ENCODE results near the gene ITSN1.
"Not testable (repeated sequence)": the region's sequence is repeated elsewhere in the genome, so short reads cannot be mapped to it uniquely, and the experiment has no call there.

Gene ITSN1

GRCh38 chr21:33729139-33729538, 86.8 kb downstream of the ITSN1 start:
- not testable (repeated sequence) for DNase-seq (ENCODE audit: low read depth in 3 of 3, low spot score in 1 of 3)

GRCh38 chr21:33729641-33730040, 87.3 kb downstream of the ITSN1 start:
- no peak for DNase-seq (ENCODE audit: low read depth in 3 of 3, low spot score in 1 of 3)

GRCh38 chr21:33731447-33731846, 89.1 kb downstream of the ITSN1 start:
- no peak for DNase-seq (ENCODE audit: low read depth in 3 of 3, low spot score in 1 of 3)

- no peak for DNase-seq (ENCODE audit: low read depth in 3 of 3, low spot score in 1 of 3)
These were observed 89.7 kb downstream of the ITSN1 start for GRCh38 chr21:33732038-33732437.

GRCh38 chr21:33733601-33734000, 91.3 kb downstream of the ITSN1 start:
- DNase-seq (ENCODE audit: low read depth in 3 of 3, low spot score in 1 of 3), result no peak

- DNase-seq (ENCODE audit: low read depth in 3 of 3, low spot score in 1 of 3), result no peak
These were observed 92.0 kb downstream of the ITSN1 start for GRCh38 chr21:33734291-33734690.

- DNase-seq (ENCODE audit: low read depth in 3 of 3, low spot score in 1 of 3), result no peak
These were observed 92.5 kb downstream of the ITSN1 start for GRCh38 chr21:33734818-33735217.

- no peak for DNase-seq (ENCODE audit: low read depth in 3 of 3, low spot score in 1 of 3)
These were observed 94.3 kb downstream of the ITSN1 start for GRCh38 chr21:33736569-33736968.

- DNase-seq (ENCODE audit: low read depth in 3 of 3, low spot score in 1 of 3), result no peak
These were observed 97.4 kb downstream of the ITSN1 start for GRCh38 chr21:33739701-33740100.

GRCh38 chr21:33747420-33747819, 105.1 kb downstream of the ITSN1 start:
- no peak for DNase-seq (ENCODE audit: low read depth in 3 of 3, low spot score in 1 of 3)

- no peak for DNase-seq (ENCODE audit: low read depth in 3 of 3, low spot score in 1 of 3)
These were observed 106.6 kb downstream of the ITSN1 start for GRCh38 chr21:33748903-33749302.

- DNase-seq (ENCODE audit: low read depth in 3 of 3, low spot score in 1 of 3), result no peak
These were observed 107.7 kb downstream of the ITSN1 start for GRCh38 chr21:33750017-33750416.

GRCh38 chr21:33751120-33751519, 108.8 kb downstream of the ITSN1 start:
- no peak for DNase-seq (ENCODE audit: low read depth in 3 of 3, low spot score in 1 of 3)

GRCh38 chr21:33751533-33751932, 109.2 kb downstream of the ITSN1 start:
- DNase-seq (ENCODE audit: low read depth in 3 of 3, low spot score in 1 of 3), result no peak

- no peak for DNase-seq (ENCODE audit: low read depth in 3 of 3, low spot score in 1 of 3)
These were observed 110.0 kb downstream of the ITSN1 start for GRCh38 chr21:33752260-33752659.

GRCh38 chr21:33753886-33754285, 111.6 kb downstream of the ITSN1 start:
- no peak for DNase-seq (ENCODE audit: low read depth in 3 of 3, low spot score in 1 of 3)

GRCh38 chr21:33754481-33754880, 112.2 kb downstream of the ITSN1 start:
- no peak for DNase-seq (ENCODE audit: low read depth in 3 of 3, low spot score in 1 of 3)

- DNase-seq (ENCODE audit: low read depth in 3 of 3, low spot score in 1 of 3), result no peak
These were observed 113.1 kb downstream of the ITSN1 start for GRCh38 chr21:33755354-33755753.

- DNase-seq (ENCODE audit: low read depth in 3 of 3, low spot score in 1 of 3), result no peak
These were observed 118.5 kb downstream of the ITSN1 start for GRCh38 chr21:33760641-33761440.

GRCh38 chr21:33761441-33762036, 119.2 kb downstream of the ITSN1 start:
- no peak for DNase-seq (ENCODE audit: low read depth in 3 of 3, low spot score in 1 of 3)

GRCh38 chr21:33762803-33763581, 120.7 kb downstream of the ITSN1 start:
- no peak for DNase-seq (ENCODE audit: low read depth in 3 of 3, low spot score in 1 of 3)

GRCh38 chr21:33763582-33763899, 121.2 kb downstream of the ITSN1 start:
- DNase-seq (ENCODE audit: low read depth in 3 of 3, low spot score in 1 of 3), result no peak
